Neural progenitor cell (in vitro differentiated cells): ENCODE results near the gene C11orf87.

Source experiments
- CTCF ChIP-seq: fragments of 200-600 bp; sonication (generic); IDR thresholded peaks from 2 replicates; pipeline ENCODE4 v1.5.1; 2017; ENCODE audit warnings: antibody characterized with exemption, mild to moderate bottlenecking
- EZH2 ChIP-seq: fragments of 200-600 bp; sonication (generic); IDR thresholded peaks from 2 replicates; pipeline ENCODE4 v1.6.1; 2017; ENCODE audit warnings: antibody characterized with exemption, mild to moderate bottlenecking, moderate library complexity

- TF ChIP-seq CTCF (no peak), EZH2 (no peak)
Measured at GRCh38 chr11:109432105-109432504, 10.1 kb downstream of the C11orf87 start.
